Osteocyte (in vitro differentiated cells): ENCODE results near the gene EFL1. TPM values are rescaled to one million over a fixed set of nuclear protein-coding genes. Genes with fewer than 3 reads are reported as not detected.
A peak's percentile ranks its signal among the peaks of the same experiment; 100 is the strongest.

ENCODE experiments used
- DNase-seq: peaks from one replicate; pipeline ENCODE4 v3.0.0; 2021; ENCODE audit warnings: mixed read lengths; ENCODE audit not compliant: unreplicated experiment; ENCODE audit errors: extremely low spot score
- H3K27ac Mint-ChIP-seq: one replicate; pipeline ENCODE4 v1.8.0; 2021; ENCODE audit warnings: mild to moderate bottlenecking, mixed read lengths; ENCODE audit not compliant: unreplicated experiment
- H3K27me3 Mint-ChIP-seq: one replicate; pipeline ENCODE4 v1.8.0; 2021; ENCODE audit warnings: mixed read lengths; ENCODE audit not compliant: unreplicated experiment
- H3K36me3 Mint-ChIP-seq: one replicate; pipeline ENCODE4 v1.8.0; 2021; ENCODE audit warnings: mixed read lengths; ENCODE audit not compliant: unreplicated experiment
- H3K4me1 Mint-ChIP-seq: one replicate; pipeline ENCODE4 v1.8.0; 2021; ENCODE audit warnings: mixed read lengths; ENCODE audit not compliant: unreplicated experiment
- H3K4me3 Mint-ChIP-seq: one replicate; pipeline ENCODE4 v1.8.0; 2021; ENCODE audit warnings: mild to moderate bottlenecking, moderate library complexity, mixed read lengths; ENCODE audit not compliant: unreplicated experiment
- H3K9me3 Mint-ChIP-seq: one replicate; pipeline ENCODE4 v1.8.0; 2021; ENCODE audit warnings: mixed read lengths; ENCODE audit not compliant: unreplicated experiment
- total RNA-seq: library from RNA; stranded (reverse); gene quantifications from 2 replicates; pipeline ENCODE4 v1.2.1, GENCODE V29; 2021
- TF ChIP-seq, protein P1 (sequence below): fragments of 200-600 bp; sonication (generic); IDR thresholded peaks from 2 replicates; pipeline ENCODE4 v1.5.0; 2021; ENCODE audit warnings: antibody characterized with exemption, mild to moderate bottlenecking, moderate library complexity

The EFL1 gene
- total RNA-seq, 1 donor from 2014 or later, result 17.9 TPM

DNA sequence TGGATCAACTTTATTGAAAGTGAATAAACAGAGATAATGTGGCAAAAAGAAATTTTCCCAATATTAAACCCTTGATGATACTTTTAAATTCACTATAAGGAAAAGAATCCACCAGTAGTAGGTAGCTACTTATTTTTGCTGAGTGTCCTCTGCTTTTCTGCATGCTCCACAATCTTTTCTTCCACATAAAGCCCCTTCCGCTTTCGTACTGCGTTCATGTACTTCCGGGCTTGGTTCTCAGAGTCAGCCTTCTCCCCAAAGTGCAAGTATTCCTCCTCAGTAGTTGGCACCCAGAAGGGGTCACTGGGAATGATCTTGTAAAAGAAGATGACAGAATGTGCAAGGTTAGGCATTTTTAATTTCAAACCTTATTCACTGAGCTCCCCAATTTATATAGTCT, 132.3 kb downstream of the EFL1 start:
- Mint-ChIP-seq H3K36me3 (peaks cover 4% of the 10 kb centered on the region), H3K9me3 (no peaks in the 10 kb centered on the region), H3K27me3 (no peaks in the 10 kb centered on the region), H3K4me1 (peaks cover 46% of the 10 kb centered on the region), H3K4me3 (peak overlapping the region; percentile 49), H3K27ac (peak overlapping the region; percentile 97)
- DNase-seq, result no peak
- TF ChIP-seq, protein P1, sequence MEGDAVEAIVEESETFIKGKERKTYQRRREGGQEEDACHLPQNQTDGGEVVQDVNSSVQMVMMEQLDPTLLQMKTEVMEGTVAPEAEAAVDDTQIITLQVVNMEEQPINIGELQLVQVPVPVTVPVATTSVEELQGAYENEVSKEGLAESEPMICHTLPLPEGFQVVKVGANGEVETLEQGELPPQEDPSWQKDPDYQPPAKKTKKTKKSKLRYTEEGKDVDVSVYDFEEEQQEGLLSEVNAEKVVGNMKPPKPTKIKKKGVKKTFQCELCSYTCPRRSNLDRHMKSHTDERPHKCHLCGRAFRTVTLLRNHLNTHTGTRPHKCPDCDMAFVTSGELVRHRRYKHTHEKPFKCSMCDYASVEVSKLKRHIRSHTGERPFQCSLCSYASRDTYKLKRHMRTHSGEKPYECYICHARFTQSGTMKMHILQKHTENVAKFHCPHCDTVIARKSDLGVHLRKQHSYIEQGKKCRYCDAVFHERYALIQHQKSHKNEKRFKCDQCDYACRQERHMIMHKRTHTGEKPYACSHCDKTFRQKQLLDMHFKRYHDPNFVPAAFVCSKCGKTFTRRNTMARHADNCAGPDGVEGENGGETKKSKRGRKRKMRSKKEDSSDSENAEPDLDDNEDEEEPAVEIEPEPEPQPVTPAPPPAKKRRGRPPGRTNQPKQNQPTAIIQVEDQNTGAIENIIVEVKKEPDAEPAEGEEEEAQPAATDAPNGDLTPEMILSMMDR, result no peak

DNA sequence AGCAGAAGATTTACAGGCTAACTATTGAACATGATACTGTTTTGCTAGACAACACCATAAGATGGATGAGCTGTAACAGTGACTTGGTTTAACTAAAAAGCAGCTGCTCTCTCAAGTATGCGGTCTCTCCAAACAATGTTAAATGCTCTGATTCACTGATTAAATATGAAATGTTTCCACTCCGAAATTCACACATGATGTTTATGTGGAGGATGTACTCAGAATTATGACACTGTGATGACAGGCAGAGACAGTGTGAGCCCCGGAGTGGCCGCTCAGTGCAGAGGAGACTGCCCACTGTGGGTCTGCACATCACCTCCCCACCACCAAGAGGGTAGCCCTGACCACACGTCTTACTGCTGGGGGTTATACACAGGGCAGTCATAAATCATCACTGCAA, 132.8 kb downstream of the EFL1 start:
- Mint-ChIP-seq H3K4me3 (peak overlapping the region; percentile 49), H3K4me1 (peaks cover 49% of the 10 kb centered on the region), H3K27ac (peak overlapping the region; percentile 97), H3K36me3 (peaks cover 2% of the 10 kb centered on the region), H3K9me3 (no peaks in the 10 kb centered on the region), H3K27me3 (no peaks in the 10 kb centered on the region)
- TF ChIP-seq, protein P1, result no peak
- DNase-seq, result no peak

DNA sequence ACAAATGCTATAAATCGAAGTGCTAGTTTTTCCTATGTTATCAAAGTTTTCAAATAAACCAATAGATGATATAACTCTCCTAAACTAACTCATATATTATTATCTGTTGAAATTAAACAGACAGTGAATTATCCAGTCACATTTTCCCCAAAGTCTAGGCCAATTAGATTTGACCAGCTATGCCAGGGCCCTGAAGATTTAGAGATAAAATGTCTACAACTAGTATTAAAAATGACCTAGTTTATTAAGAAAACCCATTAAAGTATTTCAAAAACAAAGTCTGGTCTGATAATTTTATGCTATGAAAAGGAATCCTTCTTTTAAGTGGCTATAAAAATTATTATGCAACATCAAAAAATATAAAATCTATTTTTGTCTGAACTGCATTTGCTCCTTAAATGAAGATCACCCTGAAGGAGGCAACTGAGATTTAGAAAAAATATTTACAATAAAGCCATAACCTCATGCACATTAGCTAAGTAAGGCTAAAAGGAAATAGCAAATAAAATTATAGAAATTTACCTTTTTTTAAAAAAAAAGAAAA, 133.3 kb downstream of the EFL1 start:
- Mint-ChIP-seq H3K9me3 (no peaks in the 10 kb centered on the region), H3K27me3 (no peaks in the 10 kb centered on the region), H3K4me3 (no peak overlapping the region), H3K27ac (peak overlapping the region; percentile 97), H3K4me1 (peaks cover 51% of the 10 kb centered on the region), H3K36me3 (no peaks in the 10 kb centered on the region)
- TF ChIP-seq, protein P1, result no peak
- DNase-seq, result no peak

DNA sequence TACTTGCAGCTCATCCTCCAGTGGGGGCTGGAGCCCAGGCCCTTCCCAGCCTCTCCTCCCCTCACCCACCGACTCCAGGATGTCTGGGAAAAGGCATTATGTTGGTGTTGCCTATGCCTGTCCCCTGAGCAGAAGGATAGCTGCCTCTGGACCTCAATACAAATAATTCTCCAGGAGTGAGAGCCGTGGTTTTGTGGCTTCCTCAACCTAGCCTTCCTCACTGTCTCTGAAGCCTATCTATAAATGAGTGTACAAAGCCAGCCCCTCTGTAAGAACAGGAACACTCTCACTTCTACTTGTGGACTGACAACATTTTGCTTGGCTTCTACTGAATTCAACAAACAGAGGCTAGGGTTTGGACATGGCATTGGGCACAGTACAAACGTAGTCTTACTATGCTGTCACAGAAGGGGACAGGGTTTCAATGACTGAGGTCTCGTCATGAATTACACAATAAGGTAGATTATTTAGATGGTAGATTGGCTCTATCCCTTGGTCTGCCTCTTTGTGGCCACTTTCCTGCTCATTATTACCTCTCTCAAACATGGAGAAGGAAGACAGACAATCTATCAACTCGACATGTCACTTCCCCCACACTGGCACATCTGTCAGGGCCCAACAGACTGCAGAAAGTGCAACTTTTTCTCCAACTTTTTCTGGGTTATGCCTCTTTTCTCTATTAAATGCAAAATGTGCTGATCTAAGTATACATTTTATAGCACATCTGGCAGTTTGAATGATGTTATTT, 134.0 kb downstream of the EFL1 start:
- Mint-ChIP-seq H3K27me3 (no peaks in the 10 kb centered on the region), H3K4me1 (peaks cover 51% of the 10 kb centered on the region), H3K9me3 (no peaks in the 10 kb centered on the region), H3K36me3 (no peaks in the 10 kb centered on the region), H3K4me3 (no peak overlapping the region), H3K27ac (peak overlapping the region; percentile 97)
- TF ChIP-seq, protein P1, result no peak
- no peak for DNase-seq

DNA sequence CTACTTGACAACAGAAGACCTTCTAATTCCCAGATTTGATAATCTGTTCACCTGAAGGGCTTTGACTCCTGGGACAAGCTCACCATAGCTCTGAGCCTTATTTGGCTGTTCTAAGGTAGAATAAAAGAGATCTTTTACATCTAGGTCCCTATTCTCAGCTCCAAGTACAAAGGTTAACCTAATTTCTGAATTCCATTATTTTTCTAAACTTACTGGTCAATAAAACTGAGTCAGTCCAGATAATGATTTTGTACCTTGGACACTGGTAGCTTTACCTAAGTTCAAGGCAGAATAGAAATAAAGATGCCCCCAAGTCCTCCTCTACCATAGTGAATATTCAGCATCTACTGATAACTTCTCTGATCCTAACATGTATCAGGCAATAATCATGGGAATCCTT, 135.0 kb downstream of the EFL1 start:
- Mint-ChIP-seq H3K27me3 (no peaks in the 10 kb centered on the region), H3K27ac (no peak overlapping the region), H3K4me3 (no peak overlapping the region)

More for the DNA sequence above, 135.0 kb downstream of the EFL1 start:
- peaks cover 54% of the 10 kb centered on the region for H3K4me1 Mint-ChIP-seq
- TF ChIP-seq, protein P1, result no peak
- DNase-seq, result no peak
- H3K9me3 Mint-ChIP-seq, result no peaks in the 10 kb centered on the region
- H3K36me3 Mint-ChIP-seq, result no peaks in the 10 kb centered on the region
